Natural killer cell (primary cell): Measurements from ENCODE around the gene CAPN9. TPM values are rescaled to one million over a fixed set of nuclear protein-coding genes. Genes with fewer than 3 reads are reported as not detected.

Experiments
- ATAC-seq, 3 donors: fragments of 150-1000 bp in 2 of 3; fragments of 200-7000 bp in 1 of 3; cut with Tn5 transposase; 1 replicate in 1 of 3; 2 replicates in 2 of 3; pipeline ENCODE4 v1.10.0; 2021; ENCODE audit warnings: mild to moderate bottlenecking in 2 of 3, moderate library complexity in 2 of 3
- DNase-seq, 2 donors: peaks; one replicate each; pipeline versions ENCODE4 v3.0.0 to v3.0.0-alpha.2; 2013 to 2021; ENCODE audit warnings: mixed read lengths in 1 of 2
- H3K27ac ChIP-seq: one replicate; pipeline ENCODE4 v1.5.1; 2013; ENCODE audit warnings: mild to moderate bottlenecking, low read length
- H3K27me3 ChIP-seq: one replicate; pipeline ENCODE4 v1.6.1; 2013; ENCODE audit warnings: low read length; ENCODE audit not compliant: control insufficient read depth, insufficient read depth
- H3K36me3 ChIP-seq: one replicate; pipeline ENCODE4 v1.6.1; 2013; ENCODE audit warnings: low read length; ENCODE audit not compliant: control insufficient read depth, insufficient read depth
- H3K4me1 ChIP-seq: one replicate; pipeline ENCODE4 v1.6.1; 2013; ENCODE audit warnings: low read length; ENCODE audit not compliant: control insufficient read depth, insufficient read depth
- H3K4me3 ChIP-seq: one replicate; pipeline ENCODE4 v1.5.1; 2013; ENCODE audit warnings: low read length
- H3K9me3 ChIP-seq: one replicate; pipeline ENCODE4 v1.6.1; 2013; ENCODE audit warnings: low read length; ENCODE audit not compliant: control insufficient read depth, insufficient read depth
- H3K27ac Mint-ChIP-seq, 2 donors: one replicate each; pipeline ENCODE4 v1.8.0; 2022; ENCODE audit warnings: mild to moderate bottlenecking in 2 of 2, mixed read lengths in 2 of 2, moderate library complexity in 1 of 2
- H3K27me3 Mint-ChIP-seq, 2 donors: one replicate each; pipeline ENCODE4 v1.8.0; 2022; ENCODE audit warnings: low read depth in 2 of 2, mixed read lengths in 2 of 2
- H3K36me3 Mint-ChIP-seq: one replicate; pipeline ENCODE4 v1.8.0; 2022; ENCODE audit warnings: mixed read lengths
- H3K4me1 Mint-ChIP-seq, 2 donors: one replicate each; pipeline ENCODE4 v1.8.0; 2022; ENCODE audit warnings: mixed read lengths in 2 of 2
- H3K4me3 Mint-ChIP-seq: one replicate; pipeline ENCODE4 v1.8.0; 2022; ENCODE audit warnings: mild to moderate bottlenecking, moderate library complexity, mixed read lengths
- H3K9me3 Mint-ChIP-seq, 2 donors: one replicate each; pipeline ENCODE4 v1.8.0; 2022; ENCODE audit warnings: mixed read lengths in 2 of 2
- WGBS: methylation state at CpG from one replicate; pipeline ENCODE4 v1.1.7; 2013; ENCODE audit warnings: missing lambda C conversion rate; ENCODE audit not compliant: insufficient coverage; 5-methylcytosine and 5-hydroxymethylcytosine counted together
- intact Hi-C: fragments of 100-400 bp; cut with micrococcal nuclease; formaldehyde crosslinking; loops from one replicate; pipeline ENCODE4 v1.14.2; 2022
- total RNA-seq, 4 donors: library from RNA; stranded (reverse); fragments of 120-200 nt in 1 of 4; gene quantifications; one replicate each; pipeline versions ENCODE4 v1.2.3 to v1.2.4, GENCODE V29; 2013 to 2022
- TF ChIP-seq, protein P1 (sequence below): fragments of 200-600 bp; IDR thresholded peaks from one replicate; pipeline ENCODE4 v1.8.0; 2022; ENCODE audit warnings: antibody characterized with exemption

The CAPN9 gene
- total RNA-seq, 3 donors from 2014 or later (not counting 1 experiment from before 2014, with no cell fraction given), result not detected

DNA sequence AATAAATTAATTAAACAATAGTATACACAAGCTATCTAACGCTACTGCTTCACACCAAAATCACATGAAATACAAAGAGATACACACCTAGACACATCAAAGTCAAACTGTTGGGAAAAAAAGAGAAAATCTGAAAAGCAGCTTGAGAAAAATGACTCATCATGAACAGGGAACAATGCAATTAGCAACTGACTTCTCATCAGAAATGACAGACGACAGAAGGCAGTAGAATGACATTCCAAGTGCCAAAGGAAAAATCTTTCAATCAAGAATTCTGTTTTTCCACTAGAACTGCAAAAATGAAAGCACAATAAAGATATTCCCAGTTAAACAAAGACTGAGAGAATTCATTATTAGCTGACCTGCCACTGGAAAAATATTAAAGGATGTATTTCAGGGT lies 57.2 kb downstream of the CAPN9 start:
- intact Hi-C loops, result no loop called here
- Mint-ChIP-seq H3K4me1 (no peaks in the 10 kb centered on the region), H3K27ac (no peak overlapping the region), H3K9me3 (peaks cover 0 to 2% of the 10 kb centered on the region in 2 donors), H3K36me3 (no peaks in the 10 kb centered on the region), H3K4me3 (no peak overlapping the region), H3K27me3 (peaks cover 26 to 35% of the 10 kb centered on the region in 2 donors)
- H3K27me3 ChIP-seq, result no peaks in the 10 kb centered on the region
- 84% methylated on average over 2 of the region's 2 CpGs for WGBS
- ATAC-seq (no peak), DNase-seq (no peak)
- no peak overlapping the region for H3K27ac ChIP-seq
- TF ChIP-seq, protein P1, sequence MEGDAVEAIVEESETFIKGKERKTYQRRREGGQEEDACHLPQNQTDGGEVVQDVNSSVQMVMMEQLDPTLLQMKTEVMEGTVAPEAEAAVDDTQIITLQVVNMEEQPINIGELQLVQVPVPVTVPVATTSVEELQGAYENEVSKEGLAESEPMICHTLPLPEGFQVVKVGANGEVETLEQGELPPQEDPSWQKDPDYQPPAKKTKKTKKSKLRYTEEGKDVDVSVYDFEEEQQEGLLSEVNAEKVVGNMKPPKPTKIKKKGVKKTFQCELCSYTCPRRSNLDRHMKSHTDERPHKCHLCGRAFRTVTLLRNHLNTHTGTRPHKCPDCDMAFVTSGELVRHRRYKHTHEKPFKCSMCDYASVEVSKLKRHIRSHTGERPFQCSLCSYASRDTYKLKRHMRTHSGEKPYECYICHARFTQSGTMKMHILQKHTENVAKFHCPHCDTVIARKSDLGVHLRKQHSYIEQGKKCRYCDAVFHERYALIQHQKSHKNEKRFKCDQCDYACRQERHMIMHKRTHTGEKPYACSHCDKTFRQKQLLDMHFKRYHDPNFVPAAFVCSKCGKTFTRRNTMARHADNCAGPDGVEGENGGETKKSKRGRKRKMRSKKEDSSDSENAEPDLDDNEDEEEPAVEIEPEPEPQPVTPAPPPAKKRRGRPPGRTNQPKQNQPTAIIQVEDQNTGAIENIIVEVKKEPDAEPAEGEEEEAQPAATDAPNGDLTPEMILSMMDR, result no peak
- H3K4me3 ChIP-seq, result no peak overlapping the region
- H3K36me3 ChIP-seq, result no peaks in the 10 kb centered on the region
- H3K4me1 ChIP-seq, result no peaks in the 10 kb centered on the region
- no peaks in the 10 kb centered on the region for H3K9me3 ChIP-seq

DNA sequence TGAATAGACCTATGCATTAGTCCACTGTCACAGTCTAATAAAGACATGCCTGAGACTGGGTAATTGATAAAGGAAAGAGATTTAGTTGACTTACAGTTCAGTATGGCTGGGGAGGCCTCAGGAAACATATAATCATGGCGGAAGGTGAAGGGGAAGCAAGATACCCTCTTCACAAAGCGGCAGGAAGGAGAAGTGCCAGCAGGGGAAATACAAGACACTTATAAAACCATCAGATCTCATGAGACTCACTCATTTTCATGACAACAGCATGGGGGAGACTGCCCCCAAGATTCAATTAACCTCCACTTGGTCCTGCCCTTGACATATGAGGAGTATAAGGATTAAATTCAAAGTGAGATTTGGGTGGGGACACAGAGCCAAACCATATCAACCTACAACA lies 59.4 kb downstream of the CAPN9 start:
- Histone ChIP-seq H3K27ac (no peak overlapping the region), H3K4me1 (no peaks in the 10 kb centered on the region), H3K9me3 (no peaks in the 10 kb centered on the region), H3K27me3 (no peaks in the 10 kb centered on the region), H3K36me3 (no peaks in the 10 kb centered on the region), H3K4me3 (no peak overlapping the region)
- Mint-ChIP-seq H3K9me3 (peaks cover 0 to 2% of the 10 kb centered on the region in 2 donors), H3K27me3 (peaks cover 16 to 32% of the 10 kb centered on the region in 2 donors), H3K4me1 (no peaks in the 10 kb centered on the region), H3K27ac (no peak overlapping the region), H3K36me3 (no peaks in the 10 kb centered on the region), H3K4me3 (no peak overlapping the region)
- no peak for ATAC-seq
- no peak for DNase-seq
- WGBS, result 93% methylated on average over 2 of the region's 2 CpGs
- intact Hi-C loops, result no loop called here
- TF ChIP-seq, protein P1, result no peak

DNA sequence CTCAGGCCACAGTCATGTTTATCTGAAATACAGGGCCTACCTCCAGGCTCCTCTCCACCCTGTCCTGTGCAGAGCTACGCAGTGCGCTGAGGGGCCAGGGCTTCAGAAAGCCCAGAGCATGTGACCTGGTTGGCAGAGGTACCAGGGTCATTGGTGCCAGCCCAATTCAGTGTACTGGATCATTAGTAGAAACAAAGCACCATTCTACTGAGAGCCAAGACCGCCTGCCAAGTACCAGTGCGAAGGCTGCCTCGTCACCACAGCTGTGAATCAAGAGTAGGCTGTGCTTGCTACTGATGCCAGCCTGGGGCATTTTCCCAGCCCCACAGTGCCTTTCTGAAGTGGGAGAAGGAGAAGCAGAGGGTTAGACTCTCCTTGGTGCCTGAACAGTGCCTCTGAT lies 59.8 kb downstream of the CAPN9 start:
- Mint-ChIP-seq H3K4me3 (no peak overlapping the region), H3K27ac (no peak overlapping the region), H3K36me3 (no peaks in the 10 kb centered on the region), H3K9me3 (peaks cover 0 to 2% of the 10 kb centered on the region in 2 donors), H3K27me3 (peaks cover 12 to 27% of the 10 kb centered on the region in 2 donors), H3K4me1 (no peaks in the 10 kb centered on the region)
- Histone ChIP-seq H3K27me3 (no peaks in the 10 kb centered on the region), H3K9me3 (no peaks in the 10 kb centered on the region), H3K36me3 (no peaks in the 10 kb centered on the region), H3K4me3 (no peak overlapping the region), H3K4me1 (no peaks in the 10 kb centered on the region), H3K27ac (no peak overlapping the region)
- intact Hi-C loops, result no loop called here
- no peak for DNase-seq
- no peak for ATAC-seq
- TF ChIP-seq, protein P1, result no peak
- 96% methylated on average over 5 of the region's 5 CpGs for WGBS

DNA sequence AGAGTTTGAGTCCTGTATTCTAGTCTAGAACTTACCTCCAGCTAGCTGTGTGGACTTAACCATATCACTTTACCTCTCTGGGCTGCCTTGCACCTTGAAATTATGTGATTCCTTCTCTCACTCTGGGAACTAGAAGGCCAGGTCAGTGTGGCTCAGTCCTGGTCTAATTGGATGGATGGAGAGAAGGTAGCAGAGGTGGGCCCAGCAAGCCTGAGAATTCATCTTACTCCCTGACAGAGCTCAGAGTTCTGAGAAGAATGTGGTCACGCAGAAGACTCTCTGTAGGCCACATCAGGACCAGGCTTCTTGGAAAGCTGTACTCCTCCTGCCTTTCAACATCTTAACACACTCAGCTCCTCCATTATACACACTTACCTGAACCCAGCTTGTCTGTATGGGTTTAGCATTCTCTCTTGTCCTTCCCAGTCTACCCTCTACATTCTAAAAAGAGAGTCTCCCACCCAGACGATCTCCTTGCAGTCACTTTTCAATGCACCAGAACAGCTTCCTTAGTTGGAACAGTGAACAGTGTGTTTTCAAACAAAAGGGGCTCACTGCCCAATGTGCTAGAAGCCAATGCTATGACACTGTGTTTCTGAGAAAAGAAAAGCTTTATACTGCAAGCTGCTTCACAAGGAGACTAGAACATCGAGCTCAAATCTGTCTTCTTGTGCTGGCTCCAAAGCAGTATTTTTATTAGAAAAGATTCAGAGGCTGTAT lies 60.5 kb downstream of the CAPN9 start:
- peaks cover 2% of the 10 kb centered on the region for H3K36me3 Mint-ChIP-seq
- H3K27ac ChIP-seq, result no peak overlapping the region
- 90% methylated on average over 3 of the region's 3 CpGs for WGBS
- H3K4me3 ChIP-seq, result no peak overlapping the region
- H3K36me3 ChIP-seq, result no peaks in the 10 kb centered on the region
- TF ChIP-seq, protein P1, result no peak
- ATAC-seq, result no peak
- H3K27ac Mint-ChIP-seq, result no peak overlapping the region
- H3K4me1 Mint-ChIP-seq, result no peaks in the 10 kb centered on the region
- H3K9me3 Mint-ChIP-seq, result peaks cover 4 to 5% of the 10 kb centered on the region in 2 donors
- no peak for DNase-seq
- H3K4me1 ChIP-seq, result no peaks in the 10 kb centered on the region
- no peak overlapping the region for H3K4me3 Mint-ChIP-seq
- no peaks in the 10 kb centered on the region for H3K27me3 ChIP-seq
- peaks cover 10 to 28% of the 10 kb centered on the region in 2 donors for H3K27me3 Mint-ChIP-seq
- H3K9me3 ChIP-seq, result no peaks in the 10 kb centered on the region
- intact Hi-C loops, result no loop called here
